SK-N-SH (cell line): ENCODE measurements around the gene GTF2F2.

Experiments used
- POLR2AphosphoS5 ChIP-seq: IDR thresholded peaks from 2 replicates; pipeline ENCODE4 v1.6.1; 2012; ENCODE audit warnings: low read depth, low read length
- RAD21 ChIP-seq: IDR thresholded peaks from 2 replicates; pipeline ENCODE4 v1.6.1; 2012; ENCODE audit warnings: mild to moderate bottlenecking, low read length
- TF ChIP-seq, protein P1 (sequence below): fragments of 200-600 bp; sonication (generic); IDR thresholded peaks from 2 replicates; pipeline ENCODE4 v1.6.1; 2017; ENCODE audit warnings: antibody characterized with exemption, mild to moderate bottlenecking, moderate library complexity
- TF ChIP-seq, protein P2 (sequence below): IDR thresholded peaks from 2 replicates; pipeline ENCODE4 v1.6.1; 2012; ENCODE audit warnings: mild to moderate bottlenecking, low read depth, low read length, moderate library complexity
- TF ChIP-seq, protein P3 (sequence below): fragments of 150-350 bp; IDR thresholded peaks from 2 replicates; pipeline ENCODE4 v1.6.1; 2017; ENCODE audit warnings: antibody characterized with exemption, low read length, low read depth, borderline replicate concordance
- TF ChIP-seq, protein P4 (sequence below): IDR thresholded peaks from 2 replicates; pipeline ENCODE4; 2012

DNA sequence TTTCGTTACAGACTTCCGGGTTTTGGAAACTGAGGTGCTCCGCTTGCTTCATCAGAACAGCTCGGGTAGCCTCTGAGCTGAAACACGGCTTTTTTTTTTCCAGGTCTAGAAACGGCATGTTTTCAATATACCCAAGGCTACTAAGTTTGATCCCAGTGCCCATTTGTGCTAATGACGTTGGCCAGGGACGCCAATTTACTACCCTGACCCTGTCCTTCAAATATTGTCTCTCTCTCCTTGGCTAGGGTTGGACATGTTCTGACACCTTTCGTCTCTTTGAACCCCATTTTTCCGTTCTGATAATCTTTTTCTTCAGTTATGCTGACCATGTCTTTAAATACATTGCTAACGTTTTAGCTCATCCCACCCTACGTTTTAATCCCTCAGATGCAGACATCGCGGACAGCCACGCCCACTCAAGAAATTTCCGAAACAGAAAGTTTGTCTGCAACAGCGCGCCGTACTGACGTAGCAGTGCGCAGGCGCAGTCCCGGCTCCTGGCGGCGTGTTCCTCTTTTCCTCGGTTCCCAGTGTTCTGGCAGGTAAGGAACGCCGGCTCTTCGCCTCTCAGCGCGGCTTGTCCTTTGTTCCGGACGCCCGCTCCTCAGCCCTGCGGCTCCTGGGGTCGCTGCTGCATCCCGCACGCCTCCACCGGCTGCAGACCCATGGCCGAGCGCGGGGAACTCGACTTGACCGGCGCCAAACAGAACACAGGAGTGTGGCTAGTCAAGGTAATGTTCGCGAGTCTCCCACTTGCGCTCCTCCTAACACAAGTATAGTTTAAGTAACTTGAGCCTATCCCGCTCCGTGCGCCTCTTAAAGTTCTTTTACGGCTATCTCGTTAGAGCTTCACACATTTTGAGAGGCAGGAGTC, at the start of gene GTF2F2:
- TF ChIP-seq, protein P1, sequence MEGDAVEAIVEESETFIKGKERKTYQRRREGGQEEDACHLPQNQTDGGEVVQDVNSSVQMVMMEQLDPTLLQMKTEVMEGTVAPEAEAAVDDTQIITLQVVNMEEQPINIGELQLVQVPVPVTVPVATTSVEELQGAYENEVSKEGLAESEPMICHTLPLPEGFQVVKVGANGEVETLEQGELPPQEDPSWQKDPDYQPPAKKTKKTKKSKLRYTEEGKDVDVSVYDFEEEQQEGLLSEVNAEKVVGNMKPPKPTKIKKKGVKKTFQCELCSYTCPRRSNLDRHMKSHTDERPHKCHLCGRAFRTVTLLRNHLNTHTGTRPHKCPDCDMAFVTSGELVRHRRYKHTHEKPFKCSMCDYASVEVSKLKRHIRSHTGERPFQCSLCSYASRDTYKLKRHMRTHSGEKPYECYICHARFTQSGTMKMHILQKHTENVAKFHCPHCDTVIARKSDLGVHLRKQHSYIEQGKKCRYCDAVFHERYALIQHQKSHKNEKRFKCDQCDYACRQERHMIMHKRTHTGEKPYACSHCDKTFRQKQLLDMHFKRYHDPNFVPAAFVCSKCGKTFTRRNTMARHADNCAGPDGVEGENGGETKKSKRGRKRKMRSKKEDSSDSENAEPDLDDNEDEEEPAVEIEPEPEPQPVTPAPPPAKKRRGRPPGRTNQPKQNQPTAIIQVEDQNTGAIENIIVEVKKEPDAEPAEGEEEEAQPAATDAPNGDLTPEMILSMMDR: no peak
- TF ChIP-seq POLR2AphosphoS5 (peak; percentile 71; the same call in 1 of the 2 replicates), RAD21 (no peak; the same call in 1 of the 2 replicates)
- TF ChIP-seq, protein P2, sequence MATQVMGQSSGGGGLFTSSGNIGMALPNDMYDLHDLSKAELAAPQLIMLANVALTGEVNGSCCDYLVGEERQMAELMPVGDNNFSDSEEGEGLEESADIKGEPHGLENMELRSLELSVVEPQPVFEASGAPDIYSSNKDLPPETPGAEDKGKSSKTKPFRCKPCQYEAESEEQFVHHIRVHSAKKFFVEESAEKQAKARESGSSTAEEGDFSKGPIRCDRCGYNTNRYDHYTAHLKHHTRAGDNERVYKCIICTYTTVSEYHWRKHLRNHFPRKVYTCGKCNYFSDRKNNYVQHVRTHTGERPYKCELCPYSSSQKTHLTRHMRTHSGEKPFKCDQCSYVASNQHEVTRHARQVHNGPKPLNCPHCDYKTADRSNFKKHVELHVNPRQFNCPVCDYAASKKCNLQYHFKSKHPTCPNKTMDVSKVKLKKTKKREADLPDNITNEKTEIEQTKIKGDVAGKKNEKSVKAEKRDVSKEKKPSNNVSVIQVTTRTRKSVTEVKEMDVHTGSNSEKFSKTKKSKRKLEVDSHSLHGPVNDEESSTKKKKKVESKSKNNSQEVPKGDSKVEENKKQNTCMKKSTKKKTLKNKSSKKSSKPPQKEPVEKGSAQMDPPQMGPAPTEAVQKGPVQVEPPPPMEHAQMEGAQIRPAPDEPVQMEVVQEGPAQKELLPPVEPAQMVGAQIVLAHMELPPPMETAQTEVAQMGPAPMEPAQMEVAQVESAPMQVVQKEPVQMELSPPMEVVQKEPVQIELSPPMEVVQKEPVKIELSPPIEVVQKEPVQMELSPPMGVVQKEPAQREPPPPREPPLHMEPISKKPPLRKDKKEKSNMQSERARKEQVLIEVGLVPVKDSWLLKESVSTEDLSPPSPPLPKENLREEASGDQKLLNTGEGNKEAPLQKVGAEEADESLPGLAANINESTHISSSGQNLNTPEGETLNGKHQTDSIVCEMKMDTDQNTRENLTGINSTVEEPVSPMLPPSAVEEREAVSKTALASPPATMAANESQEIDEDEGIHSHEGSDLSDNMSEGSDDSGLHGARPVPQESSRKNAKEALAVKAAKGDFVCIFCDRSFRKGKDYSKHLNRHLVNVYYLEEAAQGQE: peak; percentile 31; the same call in 1 of the 2 replicates
- TF ChIP-seq, protein P3, sequence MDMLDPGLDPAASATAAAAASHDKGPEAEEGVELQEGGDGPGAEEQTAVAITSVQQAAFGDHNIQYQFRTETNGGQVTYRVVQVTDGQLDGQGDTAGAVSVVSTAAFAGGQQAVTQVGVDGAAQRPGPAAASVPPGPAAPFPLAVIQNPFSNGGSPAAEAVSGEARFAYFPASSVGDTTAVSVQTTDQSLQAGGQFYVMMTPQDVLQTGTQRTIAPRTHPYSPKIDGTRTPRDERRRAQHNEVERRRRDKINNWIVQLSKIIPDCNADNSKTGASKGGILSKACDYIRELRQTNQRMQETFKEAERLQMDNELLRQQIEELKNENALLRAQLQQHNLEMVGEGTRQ: no peak
- TF ChIP-seq, protein P4, sequence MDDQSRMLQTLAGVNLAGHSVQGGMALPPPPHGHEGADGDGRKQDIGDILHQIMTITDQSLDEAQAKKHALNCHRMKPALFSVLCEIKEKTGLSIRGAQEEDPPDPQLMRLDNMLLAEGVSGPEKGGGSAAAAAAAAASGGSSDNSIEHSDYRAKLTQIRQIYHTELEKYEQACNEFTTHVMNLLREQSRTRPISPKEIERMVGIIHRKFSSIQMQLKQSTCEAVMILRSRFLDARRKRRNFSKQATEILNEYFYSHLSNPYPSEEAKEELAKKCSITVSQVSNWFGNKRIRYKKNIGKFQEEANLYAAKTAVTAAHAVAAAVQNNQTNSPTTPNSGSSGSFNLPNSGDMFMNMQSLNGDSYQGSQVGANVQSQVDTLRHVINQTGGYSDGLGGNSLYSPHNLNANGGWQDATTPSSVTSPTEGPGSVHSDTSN: no peak
